SJSA1 (cell line): ENCODE data around the gene DELE1. TPM values are rescaled to one million over a fixed set of nuclear protein-coding genes. Genes with fewer than 3 reads are reported as not detected.
A peak's percentile ranks its signal among the peaks of the same experiment; 100 is the strongest.
"Not testable (repeated sequence)": the region's sequence is repeated elsewhere in the genome, so short reads cannot be mapped to it uniquely, and the experiment has no call there.

Experiments used
- DNase-seq, 2 experiments: peaks; one replicate each; pipeline ENCODE4 v3.0.0-alpha.2; 2015 to 2020; ENCODE audit warnings: low spot score in 2 of 2, low read depth in 1 of 2
- H3K27ac ChIP-seq: fragments of 250-450 bp; sonication (Bioruptor Pico); 2 replicates; pipeline ENCODE4 v1.5.1; 2020; ENCODE audit warnings: mild to moderate bottlenecking, moderate library complexity
- H3K27me3 ChIP-seq: fragments of 250-450 bp; sonication (Bioruptor Pico); replicated peaks from 2 replicates; pipeline ENCODE4 v1.5.1; 2020; ENCODE audit warnings: mild to moderate bottlenecking, moderate library complexity
- H3K36me3 ChIP-seq: fragments of 250-450 bp; sonication (Bioruptor Pico); 2 replicates; pipeline ENCODE4 v1.5.1; 2020; ENCODE audit warnings: mild to moderate bottlenecking
- H3K4me1 ChIP-seq: fragments of 250-450 bp; sonication (Bioruptor Pico); replicated peaks from 2 replicates; pipeline ENCODE4 v1.6.1; 2021; ENCODE audit warnings: mild to moderate bottlenecking
- H3K4me3 ChIP-seq: fragments of 250-450 bp; sonication (Bioruptor Pico); 2 replicates; pipeline ENCODE4 v1.5.1; 2020; ENCODE audit warnings: mild to moderate bottlenecking
- H3K9me3 ChIP-seq: fragments of 250-450 bp; sonication (Bioruptor Pico); replicated peaks from 2 replicates; pipeline ENCODE4 v1.5.1; 2020; ENCODE audit warnings: mild to moderate bottlenecking
- total RNA-seq: library from RNA; depleted of rRNA; stranded (reverse); fragments of >200 nt; shearing (Covaris generic); gene quantifications from 2 replicates; pipeline ENCODE4 v1.2.3, GENCODE V29; 2014

DELE1 gene
- total RNA-seq, 1 experiment from 2014 or later, result 72.3 TPM

GRCh38 chr5:141879941-141880738 lies 43.5 kb upstream of the DELE1 start:
- Histone ChIP-seq H3K4me3 (no peak overlapping the region), H3K27me3 (peaks cover 94% of the 10 kb centered on the region), H3K4me1 (peaks cover 16% of the 10 kb centered on the region), H3K27ac (no peak overlapping the region), H3K36me3 (no peaks in the 10 kb centered on the region), H3K9me3 (peaks cover 3% of the 10 kb centered on the region; the same call in 1 of the 2 replicates)
- no peak for DNase-seq

- peak in 1 of 2 experiments; percentile 24 for DNase-seq
- Histone ChIP-seq H3K4me1 (peaks cover 16% of the 10 kb centered on the region), H3K27ac (no peak overlapping the region), H3K27me3 (peaks cover 93% of the 10 kb centered on the region), H3K4me3 (no peak overlapping the region), H3K36me3 (no peaks in the 10 kb centered on the region), H3K9me3 (peaks cover 3% of the 10 kb centered on the region; the same call in 1 of the 2 replicates)
These were observed 42.5 kb upstream of the DELE1 start for GRCh38 chr5:141880961-141881801.

- Histone ChIP-seq H3K27me3 (peaks cover 86% of the 10 kb centered on the region), H3K27ac (no peak overlapping the region), H3K4me1 (peaks cover 16% of the 10 kb centered on the region)
These were observed 41.8 kb upstream of the DELE1 start for GRCh38 chr5:141881886-141882285.

GRCh38 chr5:141882594-141883183 lies 41.0 kb upstream of the DELE1 start:
- no peak overlapping the region for H3K4me3 ChIP-seq
- peaks cover 3% of the 10 kb centered on the region; the same call in 1 of the 2 replicates for H3K9me3 ChIP-seq
- H3K27me3 ChIP-seq, result peaks cover 78% of the 10 kb centered on the region
- DNase-seq, result no peak
- H3K27ac ChIP-seq, result no peak overlapping the region
- peaks cover 13% of the 10 kb centered on the region for H3K4me1 ChIP-seq
- no peaks in the 10 kb centered on the region for H3K36me3 ChIP-seq

More at GRCh38 chr5:141881886-141882285, 41.8 kb upstream of the DELE1 start:
- H3K4me3 ChIP-seq, result no peak overlapping the region
- H3K9me3 ChIP-seq, result peaks cover 3% of the 10 kb centered on the region; the same call in 1 of the 2 replicates
- no peak for DNase-seq
- H3K36me3 ChIP-seq, result no peaks in the 10 kb centered on the region

- H3K27me3 ChIP-seq, result peaks cover 73% of the 10 kb centered on the region
- H3K36me3 ChIP-seq, result no peaks in the 10 kb centered on the region
- H3K4me3 ChIP-seq, result no peak overlapping the region
- H3K4me1 ChIP-seq, result peaks cover 8% of the 10 kb centered on the region
- H3K27ac ChIP-seq, result no peak overlapping the region
- peak in 1 of 2 experiments; percentile 27 for DNase-seq
- no peaks in the 10 kb centered on the region for H3K9me3 ChIP-seq
These were observed 40.3 kb upstream of the DELE1 start for GRCh38 chr5:141883184-141883891.

- H3K9me3 ChIP-seq, result no peaks in the 10 kb centered on the region
- DNase-seq, result no peak
- H3K4me3 ChIP-seq, result no peak overlapping the region
- H3K27me3 ChIP-seq, result peaks cover 69% of the 10 kb centered on the region
- H3K36me3 ChIP-seq, result no peaks in the 10 kb centered on the region
- H3K4me1 ChIP-seq, result peaks cover 3% of the 10 kb centered on the region
- no peak overlapping the region for H3K27ac ChIP-seq
These were observed 39.8 kb upstream of the DELE1 start for GRCh38 chr5:141883892-141884318.

GRCh38 chr5:141889282-141889871 lies 34.3 kb upstream of the DELE1 start:
- no peaks in the 10 kb centered on the region for H3K36me3 ChIP-seq
- peaks cover 66% of the 10 kb centered on the region for H3K27me3 ChIP-seq
- H3K9me3 ChIP-seq, result no peaks in the 10 kb centered on the region
- no peak for DNase-seq
- H3K4me3 ChIP-seq, result no peak overlapping the region
- H3K4me1 ChIP-seq, result no peaks in the 10 kb centered on the region
- H3K27ac ChIP-seq, result no peak overlapping the region

GRCh38 chr5:141890429-141890828 lies 33.2 kb upstream of the DELE1 start:
- not testable (repeated sequence) for DNase-seq, H3K27ac ChIP-seq, H3K9me3 ChIP-seq, H3K4me3 ChIP-seq, H3K36me3 ChIP-seq, H3K4me1 ChIP-seq
- peaks cover 66% of the 10 kb centered on the region for H3K27me3 ChIP-seq

GRCh38 chr5:141897425-141897824 lies 26.2 kb upstream of the DELE1 start:
- H3K36me3 ChIP-seq, result no peaks in the 10 kb centered on the region
- H3K27me3 ChIP-seq, result peaks cover 65% of the 10 kb centered on the region
- H3K9me3 ChIP-seq, result no peaks in the 10 kb centered on the region
- no peak overlapping the region for H3K27ac ChIP-seq
- no peaks in the 10 kb centered on the region for H3K4me1 ChIP-seq
- no peak for DNase-seq
- H3K4me3 ChIP-seq, result no peak overlapping the region

GRCh38 chr5:141898448-141899049 lies 25.1 kb upstream of the DELE1 start:
- no peak for DNase-seq
- no peaks in the 10 kb centered on the region for H3K36me3 ChIP-seq
- peaks cover 67% of the 10 kb centered on the region for H3K27me3 ChIP-seq
- no peaks in the 10 kb centered on the region for H3K9me3 ChIP-seq
- H3K27ac ChIP-seq, result no peak overlapping the region
- H3K4me1 ChIP-seq, result no peaks in the 10 kb centered on the region
- no peak overlapping the region for H3K4me3 ChIP-seq

GRCh38 chr5:141902015-141902814 lies 21.5 kb upstream of the DELE1 start:
- peak in 1 of 2 experiments; percentile 32 for DNase-seq
- no peak overlapping the region for H3K27ac ChIP-seq
- no peaks in the 10 kb centered on the region for H3K4me1 ChIP-seq
- peaks cover 72% of the 10 kb centered on the region for H3K27me3 ChIP-seq
- H3K4me3 ChIP-seq, result no peak overlapping the region
- H3K9me3 ChIP-seq, result peaks cover 5% of the 10 kb centered on the region; the same call in 1 of the 2 replicates
- no peaks in the 10 kb centered on the region for H3K36me3 ChIP-seq

- peak in 1 of 2 experiments; percentile 22 for DNase-seq
These were observed 20.4 kb upstream of the DELE1 start for GRCh38 chr5:141903261-141903660.

More at GRCh38 chr5:141903261-141903660, 20.4 kb upstream of the DELE1 start:
- no peak overlapping the region for H3K4me3 ChIP-seq
- H3K27ac ChIP-seq, result no peak overlapping the region
- peaks cover 68% of the 10 kb centered on the region for H3K27me3 ChIP-seq
- H3K9me3 ChIP-seq, result peaks cover 5% of the 10 kb centered on the region; the same call in 1 of the 2 replicates
- H3K4me1 ChIP-seq, result no peaks in the 10 kb centered on the region
- no peaks in the 10 kb centered on the region for H3K36me3 ChIP-seq
